Endodermal cell (in vitro differentiated cells): Measurements from ENCODE around the gene LRIG1. TPM values are rescaled to one million over a fixed set of nuclear protein-coding genes. Genes with fewer than 3 reads are reported as not detected.

ENCODE experiments used
- DNase-seq: peaks from one replicate; pipeline ENCODE4 v3.0.0-alpha.2; 2017
- H3K27ac ChIP-seq: 2 replicates; pipeline ENCODE4 v1.5.1; 2013; ENCODE audit warnings: mild to moderate bottlenecking, low read depth, low read length, moderate library complexity
- H3K27me3 ChIP-seq: 2 replicates; pipeline ENCODE4 v1.6.1; 2013; ENCODE audit warnings: mild to moderate bottlenecking, low read length, moderate library complexity; ENCODE audit not compliant: insufficient read depth, control insufficient read depth, poor library complexity, severe bottlenecking
- H3K36me3 ChIP-seq: 2 replicates; pipeline ENCODE4 v1.7.0; 2013; ENCODE audit warnings: mild to moderate bottlenecking, low read length, moderate library complexity; ENCODE audit not compliant: control insufficient read depth, insufficient read depth
- H3K4me1 ChIP-seq: one replicate; pipeline ENCODE4 v1.7.0; 2013; ENCODE audit warnings: low read length; ENCODE audit not compliant: control insufficient read depth, insufficient read depth
- H3K4me3 ChIP-seq: 2 replicates; pipeline ENCODE4 v1.5.1; 2013; ENCODE audit warnings: mild to moderate bottlenecking, low read length, moderate library complexity
- H3K9ac ChIP-seq: 2 replicates; pipeline ENCODE4 v1.6.1; 2013; ENCODE audit warnings: mild to moderate bottlenecking, low read length, moderate library complexity; ENCODE audit not compliant: poor library complexity, severe bottlenecking; ENCODE audit errors: extremely low read depth
- H3K9me3 ChIP-seq: 2 replicates; pipeline ENCODE4 v1.6.1; 2013; ENCODE audit warnings: mild to moderate bottlenecking, low read length, moderate library complexity; ENCODE audit not compliant: control insufficient read depth
- H3K27ac Mint-ChIP-seq: 2 replicates; pipeline ENCODE4 v1.8.0; 2020; ENCODE audit warnings: mixed read lengths
- H3K27me3 Mint-ChIP-seq: 2 replicates; pipeline ENCODE4 v1.8.0; 2021; ENCODE audit warnings: mild to moderate bottlenecking, mixed read lengths; ENCODE audit not compliant: insufficient read depth
- H3K36me3 Mint-ChIP-seq: 2 replicates; pipeline ENCODE4 v1.8.0; 2020; ENCODE audit warnings: low read depth, mixed read lengths
- H3K4me1 Mint-ChIP-seq: 2 replicates; pipeline ENCODE4 v1.8.0; 2020; ENCODE audit warnings: mixed read lengths
- H3K4me3 Mint-ChIP-seq: 2 replicates; pipeline ENCODE4 v1.8.0; 2020; ENCODE audit warnings: mild to moderate bottlenecking, moderate library complexity, mixed read lengths
- H3K9me3 Mint-ChIP-seq: 2 replicates; pipeline ENCODE4 v1.8.0; 2020; ENCODE audit warnings: mild to moderate bottlenecking, mixed read lengths
- CTCF ChIP-seq: fragments of 200-600 bp; sonication (generic); conservative IDR thresholded peaks from 2 replicates; pipeline ENCODE4 v1.5.0; 2021; ENCODE audit warnings: antibody characterized with exemption, mild to moderate bottlenecking
- WGBS, 2 experiments: methylation state at CpG; one replicate each; pipeline versions ENCODE4 v1.1.5 to v1.1.7; 2013; ENCODE audit warnings: missing lambda C conversion rate in 2 of 2, mixed read lengths in 1 of 2; ENCODE audit not compliant: insufficient coverage in 1 of 2, insufficient read length in 1 of 2; 5-methylcytosine and 5-hydroxymethylcytosine counted together
- total RNA-seq, 2 donors: library from RNA; stranded (reverse); fragmentation: NEBNext Ultra II Directional in 1 of 2; extraction: Animal tissue kit (Norgen Biotek cat#: 25700) in 1 of 2; gene quantifications; 2 replicates in 1 of 2; 3 replicates in 1 of 2; pipeline ENCODE4 v1.2.1, GENCODE V29; 2021

Gene LRIG1
- total RNA-seq, 2 donors from 2014 or later = 37.5 to 42.3 TPM

- H3K36me3 Mint-ChIP-seq = peaks cover 70% of the 10 kb centered on the region
- H3K27ac ChIP-seq = no peak overlapping the region
These were observed 103.9 kb downstream of the LRIG1 start for GRCh38 chr3:66396888-66397287.

GRCh38 chr3:66396161-66396760, 104.6 kb downstream of the LRIG1 start:
- Mint-ChIP-seq H3K4me1 (peaks cover 5% of the 10 kb centered on the region), H3K27ac (no peak overlapping the region), H3K4me3 (no peak overlapping the region), H3K36me3 (peaks cover 70% of the 10 kb centered on the region), H3K9me3 (no peaks in the 10 kb centered on the region), H3K27me3 (no peaks in the 10 kb centered on the region)
- DNase-seq = peak; percentile 32
- no peaks in the 10 kb centered on the region for H3K4me1 ChIP-seq
- H3K4me3 ChIP-seq = no peak overlapping the region
- H3K27me3 ChIP-seq = no peaks in the 10 kb centered on the region
- H3K36me3 ChIP-seq = peaks cover 95% of the 10 kb centered on the region
- no peak overlapping the region for H3K27ac ChIP-seq
- no peaks in the 10 kb centered on the region for H3K9me3 ChIP-seq
- no peak for TF ChIP-seq CTCF
- WGBS, 2 experiments = 94% methylated on average over 4 to 13 of the region's 13 CpGs
- no peak overlapping the region for H3K9ac ChIP-seq

More at GRCh38 chr3:66396888-66397287, 103.9 kb downstream of the LRIG1 start:
- peak; percentile 18 for DNase-seq
- Histone ChIP-seq H3K36me3 (peaks cover 94% of the 10 kb centered on the region), H3K4me3 (no peak overlapping the region), H3K4me1 (no peaks in the 10 kb centered on the region), H3K9ac (no peak overlapping the region), H3K27me3 (no peaks in the 10 kb centered on the region), H3K9me3 (no peaks in the 10 kb centered on the region)
- Mint-ChIP-seq H3K9me3 (no peaks in the 10 kb centered on the region), H3K4me1 (peaks cover 8% of the 10 kb centered on the region), H3K27ac (no peak overlapping the region), H3K4me3 (no peak overlapping the region), H3K27me3 (no peaks in the 10 kb centered on the region)
- WGBS, 2 experiments = 91 to 96% methylated on average over 9 of the region's 9 CpGs
- TF ChIP-seq CTCF = no peak

- no peaks in the 10 kb centered on the region for H3K27me3 Mint-ChIP-seq
- TF ChIP-seq CTCF = no peak
- no peak overlapping the region for H3K4me3 ChIP-seq
- no peak overlapping the region for H3K4me3 Mint-ChIP-seq
- no peak overlapping the region for H3K27ac ChIP-seq
- H3K9ac ChIP-seq = no peak overlapping the region
- H3K36me3 ChIP-seq = peaks cover 97% of the 10 kb centered on the region
- no peaks in the 10 kb centered on the region for H3K4me1 Mint-ChIP-seq
- H3K9me3 Mint-ChIP-seq = no peaks in the 10 kb centered on the region
- H3K4me1 ChIP-seq = no peaks in the 10 kb centered on the region
- peaks cover 73% of the 10 kb centered on the region for H3K36me3 Mint-ChIP-seq
- 92 to 95% methylated on average over 10 of the region's 10 CpGs for WGBS, 2 experiments
- no peak overlapping the region for H3K27ac Mint-ChIP-seq
- DNase-seq = peak; percentile 43
- H3K27me3 ChIP-seq = no peaks in the 10 kb centered on the region
- no peaks in the 10 kb centered on the region for H3K9me3 ChIP-seq
These were observed 105.2 kb downstream of the LRIG1 start for GRCh38 chr3:66395635-66396034.
